Central memory CD8-positive, alpha-beta T cell (primary cell): ENCODE results near the gene REXO5.

Source experiments
- ATAC-seq: fragments of 150-1000 bp; cut with Tn5 transposase; replicated peaks from 2 replicates; pipeline ENCODE4 v1.10.0; 2022; ENCODE audit warnings: mild to moderate bottlenecking, moderate FRiP score, moderate number of reproducible peaks; ENCODE audit not compliant: poor library complexity, severe bottlenecking; ENCODE audit errors: extremely low read depth
- DNase-seq, 2 donors: peaks; one replicate each; pipeline ENCODE4 v3.0.0; 2021; ENCODE audit warnings: low spot score in 2 of 2
- H3K27ac Mint-ChIP-seq: one replicate; pipeline ENCODE4 v1.8.0; 2022; ENCODE audit warnings: low read depth, mild to moderate bottlenecking, moderate library complexity, mixed read lengths
- H3K27me3 Mint-ChIP-seq: one replicate; pipeline ENCODE4 v1.8.0; 2022; ENCODE audit warnings: mixed read lengths
- H3K36me3 Mint-ChIP-seq: one replicate; pipeline ENCODE4 v1.8.0; 2022; ENCODE audit warnings: mild to moderate bottlenecking, moderate library complexity, mixed read lengths; ENCODE audit not compliant: insufficient read depth
- H3K4me1 Mint-ChIP-seq: one replicate; pipeline ENCODE4 v1.8.0; 2022; ENCODE audit warnings: mixed read lengths
- H3K4me3 Mint-ChIP-seq: one replicate; pipeline ENCODE4 v1.8.0; 2022; ENCODE audit warnings: mild to moderate bottlenecking, moderate library complexity, mixed read lengths
- H3K9me3 Mint-ChIP-seq: one replicate; pipeline ENCODE4 v1.8.0; 2022; ENCODE audit warnings: mixed read lengths

The REXO5 gene

GRCh38 chr16:20871941-20872815 lies 65.9 kb downstream of the REXO5 start:
- H3K27ac Mint-ChIP-seq = peak overlapping the region; percentile 84
- DNase-seq (no peak), ATAC-seq (no peak)
- peaks cover 48% of the 10 kb centered on the region for H3K4me1 Mint-ChIP-seq
- H3K36me3 Mint-ChIP-seq = peaks cover 2% of the 10 kb centered on the region
- no peaks in the 10 kb centered on the region for H3K27me3 Mint-ChIP-seq
- no peak overlapping the region for H3K4me3 Mint-ChIP-seq
- no peaks in the 10 kb centered on the region for H3K9me3 Mint-ChIP-seq

GRCh38 chr16:20873331-20873730 lies 67.0 kb downstream of the REXO5 start:
- DNase-seq = no peak
- H3K36me3 Mint-ChIP-seq = peaks cover 2% of the 10 kb centered on the region
- no peaks in the 10 kb centered on the region for H3K9me3 Mint-ChIP-seq
- no peak for ATAC-seq
- H3K4me1 Mint-ChIP-seq = peaks cover 48% of the 10 kb centered on the region
- H3K4me3 Mint-ChIP-seq = peak overlapping the region; percentile 73
- H3K27me3 Mint-ChIP-seq = no peaks in the 10 kb centered on the region
- H3K27ac Mint-ChIP-seq = peak overlapping the region; percentile 84

GRCh38 chr16:20874088-20874581 lies 67.8 kb downstream of the REXO5 start:
- peaks cover 43% of the 10 kb centered on the region for H3K4me1 Mint-ChIP-seq
- peaks cover 2% of the 10 kb centered on the region for H3K36me3 Mint-ChIP-seq
- DNase-seq = no peak
- no peaks in the 10 kb centered on the region for H3K9me3 Mint-ChIP-seq
- peak overlapping the region; percentile 84 for H3K27ac Mint-ChIP-seq
- no peaks in the 10 kb centered on the region for H3K27me3 Mint-ChIP-seq
- no peak for ATAC-seq
- peak overlapping the region; percentile 73 for H3K4me3 Mint-ChIP-seq

DNA sequence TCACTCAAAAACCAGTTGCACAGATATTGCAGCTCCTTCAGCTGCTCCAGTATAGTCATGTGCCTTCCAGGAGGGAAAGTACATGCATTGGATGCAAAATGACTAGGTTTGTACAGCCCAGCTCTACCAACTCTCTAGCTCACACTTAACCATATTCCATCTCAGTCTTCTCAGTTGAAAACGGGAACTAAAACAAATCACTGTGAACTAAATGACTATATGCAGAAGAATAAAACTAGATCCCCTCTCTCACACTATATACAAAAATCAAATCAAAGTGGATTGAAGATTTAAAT lies 69.0 kb downstream of the REXO5 start:
- Mint-ChIP-seq H3K27ac (peak overlapping the region; percentile 84), H3K27me3 (no peaks in the 10 kb centered on the region), H3K36me3 (peaks cover 2% of the 10 kb centered on the region), H3K4me1 (peaks cover 48% of the 10 kb centered on the region), H3K9me3 (no peaks in the 10 kb centered on the region), H3K4me3 (no peak overlapping the region)
- no peak for ATAC-seq
- DNase-seq = no peak

- Mint-ChIP-seq H3K4me1 (peaks cover 35% of the 10 kb centered on the region), H3K36me3 (no peaks in the 10 kb centered on the region), H3K4me3 (no peak overlapping the region), H3K27ac (no peak overlapping the region), H3K9me3 (no peaks in the 10 kb centered on the region), H3K27me3 (no peaks in the 10 kb centered on the region)
- DNase-seq (no peak), ATAC-seq (no peak)
These were observed 72.4 kb downstream of the REXO5 start for GRCh38 chr16:20878682-20879147.

DNA sequence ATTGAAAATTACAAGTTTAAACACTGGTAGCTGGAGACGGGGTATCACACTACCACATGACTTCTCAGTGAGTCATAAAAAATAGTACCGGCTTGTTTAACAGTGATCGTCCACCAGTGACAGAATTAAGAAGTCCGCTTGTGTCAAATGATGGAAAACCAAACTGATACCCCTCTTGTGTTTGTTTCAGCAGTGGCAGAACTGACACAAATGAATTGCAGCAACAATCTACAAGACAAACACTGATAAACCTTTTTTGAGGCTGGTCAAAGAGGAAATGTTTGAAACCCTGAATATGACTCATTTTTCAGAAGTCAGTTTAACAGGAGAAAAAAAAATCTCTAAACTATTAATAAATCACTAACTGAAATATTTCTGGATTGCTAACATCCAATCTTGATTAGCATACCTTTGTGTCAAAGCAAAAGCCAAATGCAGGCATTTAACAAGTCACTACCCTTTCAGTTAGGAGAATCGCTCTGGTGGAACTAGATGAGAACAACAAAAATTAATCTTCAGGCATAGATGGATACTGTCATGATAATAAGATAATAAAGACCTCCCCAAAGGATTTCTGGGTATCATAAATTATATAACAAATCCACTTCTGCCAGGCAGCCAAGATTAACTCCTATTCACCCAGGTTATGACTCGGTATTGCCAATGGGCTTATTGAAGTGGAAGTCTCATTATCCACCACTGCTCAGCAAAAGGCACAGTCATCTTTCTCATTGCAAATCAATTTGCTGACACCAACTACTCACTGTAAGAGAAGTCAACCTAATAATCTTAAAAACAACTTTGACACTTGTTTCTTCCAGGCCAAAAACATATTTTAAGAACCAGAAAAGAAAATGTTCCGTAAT lies 73.1 kb downstream of the REXO5 start:
- Mint-ChIP-seq H3K9me3 (no peaks in the 10 kb centered on the region), H3K27ac (no peak overlapping the region), H3K4me1 (peaks cover 33% of the 10 kb centered on the region), H3K27me3 (no peaks in the 10 kb centered on the region), H3K36me3 (no peaks in the 10 kb centered on the region), H3K4me3 (no peak overlapping the region)
- ATAC-seq (no peak), DNase-seq (no peak)

- Mint-ChIP-seq H3K4me3 (no peak overlapping the region), H3K27ac (no peak overlapping the region), H3K4me1 (peaks cover 22% of the 10 kb centered on the region), H3K9me3 (no peaks in the 10 kb centered on the region), H3K27me3 (no peaks in the 10 kb centered on the region), H3K36me3 (no peaks in the 10 kb centered on the region)
- DNase-seq (no peak), ATAC-seq (no peak)
These were observed 74.7 kb downstream of the REXO5 start for GRCh38 chr16:20880867-20881502.

DNA sequence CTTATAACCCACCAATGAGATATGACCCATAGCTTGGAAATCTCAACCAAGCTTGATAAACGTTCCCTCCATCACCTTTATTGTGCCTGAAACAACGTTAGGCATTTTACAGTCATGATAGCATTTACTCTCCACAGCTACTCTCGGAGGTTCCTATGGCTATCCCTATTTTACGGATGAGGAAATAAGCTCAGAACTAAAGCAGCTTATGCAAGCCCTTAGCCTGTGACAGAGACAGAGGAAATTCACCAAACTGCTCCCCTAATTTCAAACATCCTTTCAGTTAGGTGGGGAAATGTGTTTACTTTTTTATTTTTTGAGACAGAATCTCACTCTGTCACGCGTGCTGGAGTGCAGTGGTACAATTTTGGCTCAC lies 75.2 kb downstream of the REXO5 start:
- H3K27ac Mint-ChIP-seq = no peak overlapping the region
- H3K27me3 Mint-ChIP-seq = no peaks in the 10 kb centered on the region
- DNase-seq (no peak), ATAC-seq (no peak)
- H3K36me3 Mint-ChIP-seq = no peaks in the 10 kb centered on the region
- H3K9me3 Mint-ChIP-seq = no peaks in the 10 kb centered on the region
- no peak overlapping the region for H3K4me3 Mint-ChIP-seq
- peaks cover 18% of the 10 kb centered on the region for H3K4me1 Mint-ChIP-seq

- Mint-ChIP-seq H3K36me3 (peaks cover 1% of the 10 kb centered on the region), H3K4me1 (peaks cover 16% of the 10 kb centered on the region), H3K9me3 (no peaks in the 10 kb centered on the region), H3K4me3 (no peak overlapping the region), H3K27ac (no peak overlapping the region), H3K27me3 (no peaks in the 10 kb centered on the region)
- DNase-seq = no peak
- ATAC-seq = no peak
These were observed 77.4 kb downstream of the REXO5 start for GRCh38 chr16:20883554-20884239.

DNA sequence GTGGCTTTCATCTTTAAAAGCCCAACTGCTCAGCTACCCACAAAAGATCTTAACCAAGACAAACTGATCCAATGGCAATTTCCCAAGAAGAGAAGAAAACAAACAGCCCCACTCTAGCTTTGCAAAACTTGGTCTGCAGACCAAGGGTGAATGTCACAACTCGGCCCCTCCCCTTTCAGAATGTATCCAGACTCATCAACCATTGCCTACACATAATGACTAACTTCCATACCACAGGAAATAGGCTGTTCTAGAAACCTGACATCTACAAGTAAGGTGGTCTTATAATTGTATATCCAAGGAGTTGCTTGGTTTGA lies 77.9 kb downstream of the REXO5 start:
- H3K4me1 Mint-ChIP-seq = peaks cover 16% of the 10 kb centered on the region
- no peaks in the 10 kb centered on the region for H3K27me3 Mint-ChIP-seq
- no peak for ATAC-seq
- peaks cover 1% of the 10 kb centered on the region for H3K36me3 Mint-ChIP-seq
- DNase-seq = no peak
- no peaks in the 10 kb centered on the region for H3K9me3 Mint-ChIP-seq
- no peak overlapping the region for H3K27ac Mint-ChIP-seq
- no peak overlapping the region for H3K4me3 Mint-ChIP-seq

DNA sequence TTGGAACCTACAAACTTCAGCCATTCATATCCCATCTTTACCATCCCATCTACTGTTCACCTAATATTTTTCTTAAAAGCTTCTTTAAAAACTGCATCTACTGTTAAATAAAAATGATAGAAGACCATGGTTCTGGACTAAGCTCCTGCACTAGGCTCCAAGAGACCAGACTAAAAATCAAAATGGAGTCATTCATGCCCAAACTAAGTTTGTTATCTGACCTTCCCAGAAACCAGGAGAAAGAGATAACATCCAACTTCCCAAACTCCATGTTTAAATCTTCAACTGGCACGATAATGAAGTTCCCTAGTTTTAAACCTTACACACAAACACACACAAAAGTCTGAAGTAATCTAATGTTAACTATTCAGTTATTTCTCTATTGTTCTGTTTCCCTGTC lies 80.0 kb downstream of the REXO5 start:
- no peaks in the 10 kb centered on the region for H3K27me3 Mint-ChIP-seq
- DNase-seq (no peak), ATAC-seq (no peak)
- H3K4me1 Mint-ChIP-seq = peaks cover 7% of the 10 kb centered on the region
- H3K36me3 Mint-ChIP-seq = peaks cover 1% of the 10 kb centered on the region
- H3K9me3 Mint-ChIP-seq = no peaks in the 10 kb centered on the region
- no peak overlapping the region for H3K4me3 Mint-ChIP-seq
- no peak overlapping the region for H3K27ac Mint-ChIP-seq

DNA sequence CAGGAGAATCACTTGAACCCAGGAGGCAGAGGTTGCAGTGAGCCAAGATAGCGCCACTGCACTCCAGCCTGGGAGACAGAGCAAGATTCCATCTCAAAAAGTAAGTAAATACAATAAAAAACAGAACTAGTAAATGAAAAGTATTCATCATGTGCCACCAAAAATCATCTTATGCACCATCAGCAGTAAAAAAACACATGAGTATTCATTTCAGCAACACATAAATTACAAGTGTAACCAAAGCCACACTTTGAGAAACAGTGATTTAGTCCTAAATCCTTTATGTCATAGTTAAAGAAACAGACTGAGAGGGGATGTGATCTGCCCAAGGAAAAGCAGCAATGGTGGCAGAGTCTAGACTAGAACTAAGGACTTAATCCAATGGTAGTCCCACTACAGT lies 80.9 kb downstream of the REXO5 start:
- no peak overlapping the region for H3K27ac Mint-ChIP-seq
- peaks cover 5% of the 10 kb centered on the region for H3K36me3 Mint-ChIP-seq

More for the DNA sequence above, 80.9 kb downstream of the REXO5 start:
- Mint-ChIP-seq H3K4me3 (no peak overlapping the region), H3K4me1 (peaks cover 12% of the 10 kb centered on the region), H3K27me3 (no peaks in the 10 kb centered on the region), H3K9me3 (no peaks in the 10 kb centered on the region)
- no peak for DNase-seq
- no peak for ATAC-seq
